Hypothalamus (tissue), 51 donors: ENCODE results near the gene ZDHHC18.

Source experiments
- DNase-seq, 51 donors: peaks; one replicate each; lab custom pipeline; 2025; lab: John Stamatoyannopoulos, UW

Gene ZDHHC18

DNA sequence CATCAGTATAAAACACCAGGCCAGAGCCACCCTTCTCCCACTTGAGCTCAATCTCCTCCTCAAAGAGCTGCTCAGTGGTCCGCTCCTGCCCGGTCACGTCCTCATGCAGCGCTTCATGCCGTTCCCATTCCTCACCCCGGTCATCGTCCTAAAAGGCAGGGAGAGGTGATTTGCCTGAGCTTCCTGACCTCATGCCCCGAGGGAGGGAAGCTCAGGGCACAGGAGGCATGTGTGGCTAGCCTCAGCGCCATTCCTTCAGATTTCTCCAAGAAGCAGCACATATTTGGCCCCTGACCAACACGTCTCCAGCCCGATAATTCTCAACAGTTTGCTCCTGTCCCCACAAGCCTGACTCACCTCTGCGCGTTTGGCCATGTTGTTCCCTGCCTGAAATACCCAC is 67.8 kb downstream of the ZDHHC18 start:
- no peak for DNase-seq

- DNase-seq: no peak
These were observed 70.9 kb downstream of the ZDHHC18 start for GRCh38 chr1:26897351-26897750.

DNA sequence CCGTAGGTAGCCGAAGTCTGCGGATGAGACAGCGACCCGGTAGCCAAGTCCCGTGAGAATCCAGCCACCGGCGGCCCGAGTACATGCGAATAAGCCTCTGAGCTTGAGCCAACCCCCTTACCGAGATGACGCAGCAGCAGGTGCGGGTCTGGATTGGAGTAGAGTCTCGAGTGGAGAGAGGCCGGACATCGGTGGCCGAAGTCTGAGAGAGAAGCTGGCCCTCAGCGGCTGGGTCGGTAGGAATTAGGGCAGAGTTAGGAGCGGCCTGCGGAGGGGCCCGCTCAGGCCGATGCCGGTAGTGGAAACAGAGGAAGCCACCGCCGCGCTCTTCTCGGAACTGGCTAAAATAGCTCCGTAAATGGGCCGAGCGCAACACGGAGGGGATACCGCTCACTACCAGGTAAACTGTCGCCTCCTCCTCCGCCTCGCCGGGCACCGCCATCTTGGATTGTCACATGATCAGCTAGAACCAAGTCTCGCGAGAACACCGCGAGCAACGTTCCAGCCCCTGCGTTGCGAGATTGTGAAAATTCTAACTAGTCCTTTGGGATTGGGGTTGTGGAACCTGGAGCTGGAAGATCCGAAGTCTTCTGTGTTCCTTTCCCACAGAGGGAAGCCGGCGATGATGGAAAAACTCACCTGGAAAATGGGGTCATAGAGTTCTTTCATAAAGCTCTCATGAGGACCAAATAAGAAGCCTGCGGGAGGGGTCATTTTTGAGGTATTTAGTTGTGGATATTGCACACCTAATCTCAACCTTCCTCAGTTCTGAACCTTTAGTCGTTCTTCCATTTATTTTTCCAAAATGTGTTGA is 73.7 kb downstream of the ZDHHC18 start, which contains the start of gene GPATCH3:
Gene GPATCH3, minus strand, starts transcription at position 467 of the 814 bp plus-strand sequence. Its CDS starts 25 bp downstream, at position 442.
- peak; percentile 11 to 90 (median 74) for DNase-seq

- no peak for DNase-seq
These were observed 74.5 kb downstream of the ZDHHC18 start for GRCh38 chr1:26900815-26901511.
